ENCODE data around the gene MCF2L.

The MCF2L gene

GRCh38 chr13:113118261-113119021 lies 149.4 kb downstream of the MCF2L start:
- H3K4me3 ChIP-seq (ENCODE audit: control insufficient read depth, low read depth, low read length) = no peak overlapping the region
- no peak for DNase-seq (ENCODE audit: low read depth)
- TF ChIP-seq, protein P1, sequence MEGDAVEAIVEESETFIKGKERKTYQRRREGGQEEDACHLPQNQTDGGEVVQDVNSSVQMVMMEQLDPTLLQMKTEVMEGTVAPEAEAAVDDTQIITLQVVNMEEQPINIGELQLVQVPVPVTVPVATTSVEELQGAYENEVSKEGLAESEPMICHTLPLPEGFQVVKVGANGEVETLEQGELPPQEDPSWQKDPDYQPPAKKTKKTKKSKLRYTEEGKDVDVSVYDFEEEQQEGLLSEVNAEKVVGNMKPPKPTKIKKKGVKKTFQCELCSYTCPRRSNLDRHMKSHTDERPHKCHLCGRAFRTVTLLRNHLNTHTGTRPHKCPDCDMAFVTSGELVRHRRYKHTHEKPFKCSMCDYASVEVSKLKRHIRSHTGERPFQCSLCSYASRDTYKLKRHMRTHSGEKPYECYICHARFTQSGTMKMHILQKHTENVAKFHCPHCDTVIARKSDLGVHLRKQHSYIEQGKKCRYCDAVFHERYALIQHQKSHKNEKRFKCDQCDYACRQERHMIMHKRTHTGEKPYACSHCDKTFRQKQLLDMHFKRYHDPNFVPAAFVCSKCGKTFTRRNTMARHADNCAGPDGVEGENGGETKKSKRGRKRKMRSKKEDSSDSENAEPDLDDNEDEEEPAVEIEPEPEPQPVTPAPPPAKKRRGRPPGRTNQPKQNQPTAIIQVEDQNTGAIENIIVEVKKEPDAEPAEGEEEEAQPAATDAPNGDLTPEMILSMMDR (IDR thresholded peaks at IDR 0.05; ENCODE audit: control insufficient read depth, insufficient read depth, low read depth, low read length, missing control alignments) = no peak

DNA sequence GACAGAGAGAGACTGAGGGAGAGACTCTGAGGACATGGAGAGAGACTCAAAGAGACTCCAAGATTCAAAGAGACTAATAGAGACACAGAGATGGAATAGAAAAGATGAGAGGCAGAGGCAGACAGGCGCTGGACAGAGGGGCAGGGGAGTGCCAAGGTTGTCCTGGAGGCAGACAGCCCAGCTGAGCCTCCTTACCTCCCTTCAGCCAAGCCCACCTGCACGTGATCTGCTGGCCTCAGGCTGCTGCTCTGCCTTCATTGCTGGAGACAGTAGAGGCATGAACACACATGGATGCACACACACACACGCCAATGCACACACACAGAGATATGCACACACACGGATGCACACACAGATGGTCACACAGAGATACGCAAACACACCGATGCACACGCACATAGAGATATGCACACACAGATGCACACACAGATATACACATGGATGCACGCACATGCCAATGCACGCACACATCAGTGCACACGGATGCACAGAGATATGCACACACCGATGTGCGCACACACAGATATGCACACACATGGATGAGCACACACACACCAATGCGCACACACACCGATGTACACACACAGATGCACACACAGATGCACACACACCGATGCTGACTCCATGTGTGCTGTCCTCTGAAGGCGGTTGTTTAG lies 150.3 kb downstream of the MCF2L start:
- H3K4me3 ChIP-seq (ENCODE audit: control insufficient read depth, low read depth, low read length) = no peak overlapping the region
- TF ChIP-seq, protein P1 (IDR thresholded peaks at IDR 0.05; ENCODE audit: control insufficient read depth, insufficient read depth, low read depth, low read length, missing control alignments) = no peak
- DNase-seq (ENCODE audit: low read depth) = no peak

GRCh38 chr13:113119822-113120189 lies 150.8 kb downstream of the MCF2L start:
- H3K4me3 ChIP-seq (ENCODE audit: control insufficient read depth, low read depth, low read length) = no peak overlapping the region
- TF ChIP-seq, protein P1 (IDR thresholded peaks at IDR 0.05; ENCODE audit: control insufficient read depth, insufficient read depth, low read depth, low read length, missing control alignments) = no peak
- DNase-seq (ENCODE audit: low read depth) = no peak

GRCh38 chr13:113120300-113121182 lies 151.5 kb downstream of the MCF2L start:
- no peak for DNase-seq (ENCODE audit: low read depth)
- no peak overlapping the region for H3K4me3 ChIP-seq (ENCODE audit: control insufficient read depth, low read depth, low read length)
- TF ChIP-seq, protein P1 (IDR thresholded peaks at IDR 0.05; ENCODE audit: control insufficient read depth, insufficient read depth, low read depth, low read length, missing control alignments) = no peak

DNA sequence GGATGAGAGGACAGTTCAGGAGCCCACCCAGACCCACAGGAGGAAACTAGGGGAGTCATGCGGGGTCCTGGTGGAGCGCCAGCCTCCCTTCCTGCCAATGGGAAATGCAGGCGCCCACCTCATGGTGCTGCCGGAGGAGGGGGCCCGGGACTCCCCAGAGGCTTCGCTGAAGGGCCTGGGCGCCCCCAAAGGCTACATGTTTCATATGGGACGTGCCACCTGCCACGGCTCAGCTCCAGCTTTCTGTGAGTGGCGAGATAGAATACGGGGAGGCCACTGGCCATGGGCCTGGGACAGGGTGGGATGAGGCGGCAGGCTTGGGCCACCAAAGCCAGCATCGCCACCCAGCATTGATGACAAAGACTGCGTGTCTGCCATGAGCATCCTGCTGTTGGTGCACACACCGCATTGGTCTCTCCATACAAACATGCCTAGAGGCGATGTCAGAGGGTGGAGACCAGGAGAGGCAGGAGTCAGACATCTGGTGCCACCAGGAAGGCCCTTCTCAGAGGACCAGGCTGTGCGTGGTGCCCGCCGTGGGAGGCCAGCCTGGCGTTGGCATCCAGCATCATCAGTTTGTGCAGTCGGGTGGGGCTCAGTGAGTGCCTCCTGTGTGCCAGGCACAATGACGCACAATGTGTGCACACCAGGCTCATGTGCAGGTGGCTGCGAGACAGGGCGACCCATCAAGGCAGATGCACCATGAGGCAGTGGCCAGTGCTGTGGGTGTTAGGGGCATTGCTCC lies 152.3 kb downstream of the MCF2L start:
- TF ChIP-seq, protein P1 (IDR thresholded peaks at IDR 0.05; ENCODE audit: control insufficient read depth, insufficient read depth, low read depth, low read length, missing control alignments) = no peak
- DNase-seq (ENCODE audit: low read depth) = no peak
- no peak overlapping the region for H3K4me3 ChIP-seq (ENCODE audit: control insufficient read depth, low read depth, low read length)

GRCh38 chr13:113121928-113122471 lies 153.0 kb downstream of the MCF2L start:
- DNase-seq (ENCODE audit: low read depth) = no peak
- TF ChIP-seq, protein P1 (IDR thresholded peaks at IDR 0.05; ENCODE audit: control insufficient read depth, insufficient read depth, low read depth, low read length, missing control alignments) = no peak
- H3K4me3 ChIP-seq (ENCODE audit: control insufficient read depth, low read depth, low read length) = no peak overlapping the region
